Psoas muscle (tissue), 8 donors: ENCODE measurements around the gene AXIN2. TPM values are rescaled to one million over a fixed set of nuclear protein-coding genes. Genes with fewer than 3 reads are reported as not detected.

Source experiments
- ATAC-seq, 4 donors: fragments of 200-7000 bp; cut with Tn5 transposase; one replicate each; pipeline ENCODE4 v1.9.1; 2020; ENCODE audit warnings: moderate library complexity in 3 of 4, mild to moderate bottlenecking in 2 of 4
- DNase-seq, 2 donors: peaks; one replicate each; pipeline ENCODE4 v3.0.0-alpha.2; 2020
- H3K27ac ChIP-seq: fragments of 200-600 bp; one replicate; pipeline ENCODE4 v1.8.0; 2022
- H3K27me3 ChIP-seq, 3 donors: fragments of 200-600 bp in 1 of 3; one replicate each; pipeline versions ENCODE4 v1.6.1 to v1.8.0; 2013 to 2022; ENCODE audit warnings: low read length in 2 of 3, mild to moderate bottlenecking in 2 of 3, moderate library complexity in 1 of 3; ENCODE audit not compliant: insufficient read depth in 3 of 3
- H3K36me3 ChIP-seq, 2 donors: fragments of 200-600 bp in 1 of 2; one replicate each; pipeline versions ENCODE4 v1.6.1 to v1.8.0; 2013 to 2022; ENCODE audit warnings: low read depth in 1 of 2, mild to moderate bottlenecking in 1 of 2, moderate library complexity in 1 of 2; ENCODE audit not compliant: insufficient read depth in 1 of 2
- H3K4me1 ChIP-seq: fragments of 200-600 bp; one replicate; pipeline ENCODE4 v1.8.0; 2022
- H3K4me3 ChIP-seq: fragments of 200-600 bp; one replicate; pipeline ENCODE4 v1.8.0; 2022; ENCODE audit warnings: mild to moderate bottlenecking
- H3K9me3 ChIP-seq: fragments of 200-600 bp; one replicate; pipeline ENCODE4 v1.8.0; 2022
- WGBS, 3 donors: extraction: QIAGEN DNeasy Blood & Tissue Kit; methylation state at CpG; one replicate each; pipeline versions ENCODE4 v1.1.6 to v1.1.7; 2013; 5-methylcytosine and 5-hydroxymethylcytosine counted together
- intact Hi-C, 2 donors: fragments of 100-400 bp; cut with DNase I; formaldehyde crosslinking; loops; one replicate each; pipeline versions ENCODE4 v1.11.0 to v1.14.2; 2022
- polyA plus RNA-seq, 3 donors: library from polyadenylated mRNA; stranded (reverse); fragments of 200-250 nt; gene quantifications; one replicate each; pipeline ENCODE4 v1.2.3, GENCODE V29; 2013
- total RNA-seq, 4 donors: library from RNA; stranded (reverse); fragmentation: NEBNext Ultra II Directional in 2 of 4; extraction: Animal tissue kit (Norgen Biotek cat#: 25700) in 2 of 4; gene quantifications; one replicate each; pipeline versions ENCODE4 v1.2.1 to v1.2.4, GENCODE V29; 2021 to 2023
- TF ChIP-seq, protein P1 (sequence below): fragments of 200-600 bp; IDR thresholded peaks from one replicate; pipeline ENCODE4 v1.8.0; 2022; ENCODE audit warnings: antibody characterized with exemption
- donor health status: healthy with polysubstance abuse.
- donor health status: DM: no; HTN: no; CAD: no; lungs with moderate emphysema.
- donor health status: Bipolar disorder and iron deficiency.
- donor health status: healthy.
- donor health status: DM: yes; HTN: yes; CAD: no.
- donor health status: DM: no; HTN: no; CAD: no.
- donor health status: DM: no; HTN: no; CAD: no.
- donor health status: DM: yes; HTN: yes; CAD: no.

The AXIN2 gene
- total and polyA plus RNA-seq, 7 donors = 0.72 to 19.1 (median 8.0) TPM

DNA sequence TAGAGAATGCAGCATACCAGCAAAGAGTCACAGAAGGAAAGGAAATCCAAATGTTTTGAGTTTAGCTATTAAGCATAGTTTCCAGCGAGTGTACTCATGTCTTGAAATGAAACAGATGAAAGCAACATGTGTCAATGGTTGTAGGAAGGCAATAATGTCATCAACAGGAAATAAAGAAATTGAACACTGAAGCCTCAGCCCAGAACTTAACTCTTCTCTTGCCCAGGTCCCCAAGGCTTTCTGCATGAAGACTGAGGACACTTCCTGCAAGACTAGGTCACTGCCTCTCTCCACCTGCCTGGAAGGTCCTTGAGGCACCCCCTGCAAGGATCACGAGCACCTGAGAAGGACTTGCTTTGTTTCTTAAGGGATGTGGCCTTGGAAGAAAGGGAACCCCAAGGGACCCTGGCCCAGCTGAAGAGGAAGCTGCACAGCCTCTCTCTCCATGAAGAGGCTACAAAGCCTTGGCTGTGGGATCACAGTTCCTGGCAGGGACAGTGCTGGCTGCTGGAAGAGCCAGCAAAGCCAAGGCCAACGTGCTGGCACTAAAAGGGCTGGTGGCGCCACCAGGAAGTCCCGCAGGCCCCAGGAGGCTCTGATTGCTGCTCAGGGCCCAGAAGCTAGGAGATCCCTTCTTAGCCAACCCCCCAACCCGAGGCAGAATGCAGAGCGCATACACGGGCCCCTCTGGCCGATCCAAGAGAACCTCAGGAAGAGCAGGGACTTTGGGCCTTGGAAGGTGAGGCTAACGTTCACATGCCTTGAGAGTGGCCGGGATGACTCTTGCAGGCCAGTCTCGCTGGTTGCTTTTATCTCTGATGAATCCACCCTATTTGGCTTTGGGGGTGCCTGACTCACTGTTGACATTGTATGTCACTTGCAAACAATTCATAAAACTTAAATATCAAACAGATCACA is 23.4 kb upstream of the AXIN2 start:
- no peak overlapping the region for H3K4me3 ChIP-seq
- TF ChIP-seq, protein P1, sequence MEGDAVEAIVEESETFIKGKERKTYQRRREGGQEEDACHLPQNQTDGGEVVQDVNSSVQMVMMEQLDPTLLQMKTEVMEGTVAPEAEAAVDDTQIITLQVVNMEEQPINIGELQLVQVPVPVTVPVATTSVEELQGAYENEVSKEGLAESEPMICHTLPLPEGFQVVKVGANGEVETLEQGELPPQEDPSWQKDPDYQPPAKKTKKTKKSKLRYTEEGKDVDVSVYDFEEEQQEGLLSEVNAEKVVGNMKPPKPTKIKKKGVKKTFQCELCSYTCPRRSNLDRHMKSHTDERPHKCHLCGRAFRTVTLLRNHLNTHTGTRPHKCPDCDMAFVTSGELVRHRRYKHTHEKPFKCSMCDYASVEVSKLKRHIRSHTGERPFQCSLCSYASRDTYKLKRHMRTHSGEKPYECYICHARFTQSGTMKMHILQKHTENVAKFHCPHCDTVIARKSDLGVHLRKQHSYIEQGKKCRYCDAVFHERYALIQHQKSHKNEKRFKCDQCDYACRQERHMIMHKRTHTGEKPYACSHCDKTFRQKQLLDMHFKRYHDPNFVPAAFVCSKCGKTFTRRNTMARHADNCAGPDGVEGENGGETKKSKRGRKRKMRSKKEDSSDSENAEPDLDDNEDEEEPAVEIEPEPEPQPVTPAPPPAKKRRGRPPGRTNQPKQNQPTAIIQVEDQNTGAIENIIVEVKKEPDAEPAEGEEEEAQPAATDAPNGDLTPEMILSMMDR = no peak
- DNase-seq (peak; percentile 50 to 76), ATAC-seq (peak; percentile 44 to 87 (median 78))
- H3K36me3 ChIP-seq = no peaks in the 10 kb centered on the region
- WGBS, 3 donors = 27 to 44% (median 33%) methylated on average over 12 of the region's 12 CpGs
- intact Hi-C loops = no loop called here
- H3K9me3 ChIP-seq = no peaks in the 10 kb centered on the region
- H3K4me1 ChIP-seq = peaks cover 21% of the 10 kb centered on the region
- no peak overlapping the region for H3K27ac ChIP-seq
- H3K27me3 ChIP-seq = no peaks in the 10 kb centered on the region

DNA sequence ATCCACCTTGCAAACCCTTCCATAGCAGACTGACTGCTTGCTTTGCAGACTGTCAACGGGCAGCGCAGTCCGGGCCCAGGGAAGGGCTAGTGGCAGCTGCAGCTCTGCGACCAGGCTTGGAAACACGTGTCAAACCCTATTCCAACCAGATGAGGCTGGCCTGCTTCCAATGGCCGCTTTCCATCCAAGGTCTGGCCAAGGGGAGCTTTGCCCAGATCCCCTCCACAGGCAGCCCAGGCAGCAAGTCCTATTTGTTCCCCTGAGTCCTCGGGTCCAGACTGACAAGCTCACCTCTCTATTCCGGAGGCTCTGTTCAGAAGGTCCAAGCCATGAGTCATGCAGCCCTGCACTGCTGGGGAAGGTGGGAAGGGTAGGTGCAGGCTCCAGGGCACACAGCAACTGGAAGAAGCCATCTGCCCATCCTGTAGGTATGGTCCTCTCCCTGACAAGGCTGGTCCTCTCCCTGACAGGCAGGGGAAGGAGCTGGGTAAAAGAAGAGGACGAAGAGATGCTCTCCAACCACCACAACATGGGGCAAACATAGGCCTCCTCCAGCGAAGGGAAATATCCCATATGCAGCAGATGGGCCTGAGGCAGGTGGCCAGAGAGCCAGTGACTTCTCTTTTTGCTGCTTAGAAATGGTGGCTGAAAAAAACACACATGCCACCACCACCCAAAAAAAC is 22.6 kb upstream of the AXIN2 start:
- TF ChIP-seq, protein P1 = no peak
- DNase-seq (peak in 1 of 2 donors; percentile 56), ATAC-seq (peak in 3 of 4 donors; percentile 44 to 59 (median 54))
- no peaks in the 10 kb centered on the region for H3K9me3 ChIP-seq
- no peaks in the 10 kb centered on the region for H3K36me3 ChIP-seq
- WGBS, 3 donors = 20 to 43% (median 36%) methylated on average over 10 of the region's 10 CpGs
- no peaks in the 10 kb centered on the region for H3K27me3 ChIP-seq
- peaks cover 21% of the 10 kb centered on the region for H3K4me1 ChIP-seq
- H3K4me3 ChIP-seq = no peak overlapping the region
- intact Hi-C loops = no loop called here
- no peak overlapping the region for H3K27ac ChIP-seq

DNA sequence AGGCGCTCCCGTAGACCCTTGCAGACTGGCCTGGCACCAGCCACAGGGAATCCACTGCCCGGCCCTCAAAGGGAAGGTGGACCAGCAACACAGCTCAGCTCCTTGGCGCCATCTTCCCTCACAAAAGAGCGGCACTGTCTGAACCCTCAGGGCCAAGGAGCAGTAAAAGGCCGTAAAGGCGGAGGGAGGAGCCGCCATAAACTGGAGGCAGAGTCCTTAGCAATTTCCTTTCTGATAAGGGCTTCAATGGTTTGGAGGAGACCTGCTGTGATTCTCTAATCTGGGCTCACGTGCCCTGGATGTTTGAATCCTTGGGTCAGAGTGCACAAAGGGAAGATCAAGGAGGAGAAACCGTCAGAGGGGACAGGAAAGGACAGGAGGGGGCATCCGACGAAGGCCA is 15.5 kb upstream of the AXIN2 start:
- H3K4me1 ChIP-seq = no peaks in the 10 kb centered on the region
- WGBS, 3 donors = 83 to 89% (median 85%) methylated on average over 12 of the region's 12 CpGs

DNA sequence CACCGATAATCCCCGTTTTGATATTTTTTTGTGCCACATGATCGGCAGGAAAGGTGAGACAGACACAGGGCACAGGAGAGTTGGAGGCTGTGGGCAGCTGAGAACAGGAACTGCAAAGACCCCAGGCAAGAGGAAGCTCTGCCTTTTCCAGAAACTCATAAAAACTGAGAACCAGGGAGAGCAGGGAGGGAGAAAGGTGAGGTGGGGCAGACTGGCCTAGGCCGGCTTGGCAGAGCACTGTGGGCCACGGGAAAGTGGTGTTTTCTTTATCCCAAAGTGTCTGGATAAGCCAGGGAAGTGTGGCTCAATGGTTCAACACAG is 11.8 kb upstream of the AXIN2 start:
- DNase-seq = no peak
- H3K27me3 ChIP-seq = no peaks in the 10 kb centered on the region
- H3K27ac ChIP-seq = no peak overlapping the region
- WGBS, 3 donors = 80 to 88% (median 85%) methylated on average over 5 of the region's 5 CpGs
- TF ChIP-seq, protein P1 = no peak
- H3K4me3 ChIP-seq = no peak overlapping the region
- intact Hi-C loops = no loop called here
- no peaks in the 10 kb centered on the region for H3K36me3 ChIP-seq
- ATAC-seq = no peak
- H3K4me1 ChIP-seq = no peaks in the 10 kb centered on the region
- H3K9me3 ChIP-seq = no peaks in the 10 kb centered on the region

More for the DNA sequence above, 15.5 kb upstream of the AXIN2 start:
- Histone ChIP-seq H3K9me3 (no peaks in the 10 kb centered on the region), H3K27ac (no peak overlapping the region), H3K4me3 (no peak overlapping the region), H3K36me3 (no peaks in the 10 kb centered on the region), H3K27me3 (no peaks in the 10 kb centered on the region)
- intact Hi-C loops = no loop called here
- ATAC-seq (no peak), DNase-seq (no peak)
- TF ChIP-seq, protein P1 = no peak
